GM12878 (cell line): ENCODE data around the gene MAB21L4.

ENCODE experiments used
- CBX5 ChIP-seq: sonication (generic); IDR thresholded peaks from 2 replicates; pipeline ENCODE4 v1.6.1; 2016; ENCODE audit warnings: low read depth, moderate library complexity, mild to moderate bottlenecking, inconsistent platforms
- CTCF ChIP-seq, 3 experiments: IDR thresholded peaks in 2 of 3; conservative IDR thresholded peaks in 1 of 3; 2 replicates each; pipeline ENCODE4 v1.5.1; 2011; ENCODE audit warnings: low read depth in 3 of 3, low read length in 3 of 3, mild to moderate bottlenecking in 3 of 3, control low read depth in 2 of 3, moderate library complexity in 2 of 3, inconsistent platforms in 1 of 3, mixed read lengths in 1 of 3; ENCODE audit not compliant: control insufficient read depth in 2 of 3, insufficient read depth in 1 of 3; ENCODE audit errors: extremely low read depth in 1 of 3
- MAX ChIP-seq: IDR thresholded peaks from 2 replicates; pipeline ENCODE4 v1.6.1; 2012; ENCODE audit warnings: low read depth, low read length, improper control_type of control experiment
- NFXL1 ChIP-seq: fragments of 450-650 bp; IDR thresholded peaks from 2 replicates; pipeline ENCODE4 v1.6.1; 2017; ENCODE audit warnings: antibody characterized with exemption, mild to moderate bottlenecking, borderline replicate concordance
- NRF1 ChIP-seq: conservative IDR thresholded peaks from 2 replicates; pipeline ENCODE4 v1.6.1; 2011; ENCODE audit warnings: mild to moderate bottlenecking, low read depth, low read length, improper control_type of control experiment
- POLR2A ChIP-seq: IDR thresholded peaks from 2 replicates; pipeline ENCODE4 v1.6.1; 2011; ENCODE audit warnings: low read depth, mild to moderate bottlenecking, low read length
- STAT1 ChIP-seq: fragments of 450-650 bp; conservative IDR thresholded peaks from 2 replicates; pipeline ENCODE4 v1.6.1; 2014; ENCODE audit warnings: antibody characterized with exemption, mild to moderate bottlenecking
- TCF12 ChIP-seq: IDR thresholded peaks from 2 replicates; pipeline ENCODE4 v1.6.1; 2011; ENCODE audit warnings: low read depth, mild to moderate bottlenecking, low read length
- YY1 ChIP-seq: IDR thresholded peaks from 2 replicates; pipeline ENCODE4 v1.6.1; 2011; ENCODE audit warnings: low read depth, mild to moderate bottlenecking, low read length
- TF ChIP-seq, protein P1 (sequence below): IDR thresholded peaks from 2 replicates; pipeline ENCODE4 v1.6.1; 2012; ENCODE audit warnings: low read depth, low read length, improper control_type of control experiment
- TF ChIP-seq, protein P2 (sequence below): IDR thresholded peaks from 2 replicates; pipeline ENCODE4 v1.6.1; 2012; ENCODE audit warnings: low read depth, low read length, improper control_type of control experiment

- TF ChIP-seq YY1, result no peak
- no peak for TF ChIP-seq NRF1
- no peak for TF ChIP-seq STAT1
- TF ChIP-seq NFXL1, result no peak
- no peak for TF ChIP-seq POLR2A
- no peak for TF ChIP-seq CTCF (IDR thresholded peaks at IDR 0.05 in 2 of 3, conservative IDR thresholded peaks at IDR 0.05 in 1 of 3; ENCODE audit: control insufficient read depth in 2 of 3, extremely low read depth in 1 of 3, insufficient read depth in 1 of 3, low read depth in 3 of 3, low read length in 3 of 3)
- TF ChIP-seq, protein P1, sequence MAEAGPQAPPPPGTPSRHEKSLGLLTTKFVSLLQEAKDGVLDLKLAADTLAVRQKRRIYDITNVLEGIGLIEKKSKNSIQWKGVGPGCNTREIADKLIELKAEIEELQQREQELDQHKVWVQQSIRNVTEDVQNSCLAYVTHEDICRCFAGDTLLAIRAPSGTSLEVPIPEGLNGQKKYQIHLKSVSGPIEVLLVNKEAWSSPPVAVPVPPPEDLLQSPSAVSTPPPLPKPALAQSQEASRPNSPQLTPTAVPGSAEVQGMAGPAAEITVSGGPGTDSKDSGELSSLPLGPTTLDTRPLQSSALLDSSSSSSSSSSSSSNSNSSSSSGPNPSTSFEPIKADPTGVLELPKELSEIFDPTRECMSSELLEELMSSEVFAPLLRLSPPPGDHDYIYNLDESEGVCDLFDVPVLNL, result no peak
- TF ChIP-seq MAX, result no peak
- TF ChIP-seq, protein P2, sequence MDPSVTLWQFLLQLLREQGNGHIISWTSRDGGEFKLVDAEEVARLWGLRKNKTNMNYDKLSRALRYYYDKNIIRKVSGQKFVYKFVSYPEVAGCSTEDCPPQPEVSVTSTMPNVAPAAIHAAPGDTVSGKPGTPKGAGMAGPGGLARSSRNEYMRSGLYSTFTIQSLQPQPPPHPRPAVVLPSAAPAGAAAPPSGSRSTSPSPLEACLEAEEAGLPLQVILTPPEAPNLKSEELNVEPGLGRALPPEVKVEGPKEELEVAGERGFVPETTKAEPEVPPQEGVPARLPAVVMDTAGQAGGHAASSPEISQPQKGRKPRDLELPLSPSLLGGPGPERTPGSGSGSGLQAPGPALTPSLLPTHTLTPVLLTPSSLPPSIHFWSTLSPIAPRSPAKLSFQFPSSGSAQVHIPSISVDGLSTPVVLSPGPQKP, result no peak
- TF ChIP-seq TCF12, result no peak
- no peak for TF ChIP-seq CBX5
These were observed 24.9 kb upstream of the MAB21L4 start for GRCh38 chr2:240920783-240921231.
